Measurements from ENCODE around the gene CLDND2.

DNA sequence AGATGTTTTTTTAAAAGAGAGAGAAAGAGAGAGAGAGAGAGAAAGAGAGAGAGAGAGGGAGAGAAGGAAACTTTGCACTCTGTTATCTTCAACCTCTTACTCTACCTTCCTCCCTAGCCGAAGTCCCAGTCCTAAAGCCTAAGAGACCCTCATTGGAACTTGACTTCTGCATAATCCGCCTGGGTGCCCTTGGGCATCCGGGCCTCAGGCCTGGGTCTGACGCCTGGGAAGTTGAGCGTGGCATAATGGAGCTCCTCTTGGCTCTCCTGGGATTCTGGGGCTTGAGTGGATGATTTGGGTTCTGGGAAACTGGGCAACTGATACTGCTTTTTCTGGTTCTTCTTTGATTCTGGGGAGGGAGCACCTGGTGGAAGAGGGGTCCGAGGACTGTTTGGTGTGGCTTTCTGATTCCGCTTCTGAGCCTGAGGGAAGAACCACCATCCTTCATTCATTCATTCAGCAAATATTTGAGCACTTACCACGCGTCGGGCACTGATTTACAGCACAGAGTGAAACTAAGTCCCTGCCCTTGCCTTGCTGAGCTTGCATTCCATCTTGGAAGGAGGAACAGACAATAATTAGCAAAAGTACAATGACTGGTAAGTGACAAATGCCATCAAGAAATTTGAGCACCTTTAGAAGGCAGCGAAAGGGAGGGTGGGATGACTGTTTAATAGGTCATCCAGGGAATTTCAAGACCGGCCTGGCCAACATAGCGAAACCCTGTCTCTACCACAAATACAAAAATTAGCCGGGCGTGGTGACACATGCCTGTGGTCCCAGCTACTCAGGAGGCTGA is 42.3 kb upstream of the CLDND2 start:
- TF ChIP-seq POLR2AphosphoS5 (IDR thresholded peaks at IDR 0.05) (no peak), EP300 (IDR thresholded peaks at IDR 0.05) (no peak)
- TF ChIP-seq, protein P1, sequence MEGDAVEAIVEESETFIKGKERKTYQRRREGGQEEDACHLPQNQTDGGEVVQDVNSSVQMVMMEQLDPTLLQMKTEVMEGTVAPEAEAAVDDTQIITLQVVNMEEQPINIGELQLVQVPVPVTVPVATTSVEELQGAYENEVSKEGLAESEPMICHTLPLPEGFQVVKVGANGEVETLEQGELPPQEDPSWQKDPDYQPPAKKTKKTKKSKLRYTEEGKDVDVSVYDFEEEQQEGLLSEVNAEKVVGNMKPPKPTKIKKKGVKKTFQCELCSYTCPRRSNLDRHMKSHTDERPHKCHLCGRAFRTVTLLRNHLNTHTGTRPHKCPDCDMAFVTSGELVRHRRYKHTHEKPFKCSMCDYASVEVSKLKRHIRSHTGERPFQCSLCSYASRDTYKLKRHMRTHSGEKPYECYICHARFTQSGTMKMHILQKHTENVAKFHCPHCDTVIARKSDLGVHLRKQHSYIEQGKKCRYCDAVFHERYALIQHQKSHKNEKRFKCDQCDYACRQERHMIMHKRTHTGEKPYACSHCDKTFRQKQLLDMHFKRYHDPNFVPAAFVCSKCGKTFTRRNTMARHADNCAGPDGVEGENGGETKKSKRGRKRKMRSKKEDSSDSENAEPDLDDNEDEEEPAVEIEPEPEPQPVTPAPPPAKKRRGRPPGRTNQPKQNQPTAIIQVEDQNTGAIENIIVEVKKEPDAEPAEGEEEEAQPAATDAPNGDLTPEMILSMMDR (IDR thresholded peaks at IDR 0.05): no peak
